Activated CD8-positive, alpha-beta memory T cell treated with anti-CD3 and anti-CD28 coated beads, Interleukin-2, amount 50 U/mL, for 24 hours (primary cell): ENCODE measurements around the gene MT4.
A peak's percentile ranks its signal among the peaks of the same experiment; 100 is the strongest.
"Not testable (repeated sequence)": the region's sequence is repeated elsewhere in the genome, so short reads cannot be mapped to it uniquely, and the experiment has no call there.

Experiments used
- DNase-seq: peaks from one replicate; pipeline ENCODE4 v3.0.0-alpha.2; 2020; ENCODE audit errors: extremely low read depth

MT4 gene

GRCh38 chr16:56558024-56558747 is 6.7 kb upstream of the MT4 start:
- no peak for DNase-seq

- DNase-seq, result no peak
These were observed 5.8 kb upstream of the MT4 start for GRCh38 chr16:56559109-56559508.

- DNase-seq, result no peak
These were observed 4.4 kb upstream of the MT4 start for GRCh38 chr16:56560447-56560846.

GRCh38 chr16:56561126-56561525 is 3.7 kb upstream of the MT4 start:
- DNase-seq, result no peak

- no peak for DNase-seq
These were observed 5.1 kb downstream of the MT4 start for GRCh38 chr16:56569971-56570370.

- DNase-seq, result no peak
These were observed 6.7 kb downstream of the MT4 start for GRCh38 chr16:56571525-56571924.

GRCh38 chr16:56574625-56575024 is 9.8 kb downstream of the MT4 start:
- DNase-seq, result no peak

- DNase-seq, result peak; percentile 63
These were observed 11.9 kb downstream of the MT4 start for GRCh38 chr16:56576585-56577299.

- DNase-seq, result no peak
These were observed 12.4 kb downstream of the MT4 start for GRCh38 chr16:56577300-56577625.

GRCh38 chr16:56580391-56581048 is 15.6 kb downstream of the MT4 start:
- no peak for DNase-seq

- not testable (repeated sequence) for DNase-seq
These were observed 18.0 kb downstream of the MT4 start for GRCh38 chr16:56582911-56583310.

- DNase-seq, result no peak
These were observed 18.7 kb downstream of the MT4 start for GRCh38 chr16:56583351-56584168.

- no peak for DNase-seq
These were observed 19.4 kb downstream of the MT4 start for GRCh38 chr16:56584276-56584675.

GRCh38 chr16:56588781-56589140 is 23.9 kb downstream of the MT4 start:
- no peak for DNase-seq

GRCh38 chr16:56589141-56590039 is 24.5 kb downstream of the MT4 start, which contains the start of gene MT3:
Gene MT3, plus strand, starts transcription at chr16:56589528. Its CDS starts 63 bp downstream, at chr16:56589591.
- no peak for DNase-seq

- DNase-seq, result no peak
These were observed 26.6 kb downstream of the MT4 start for GRCh38 chr16:56591377-56592060.

- no peak for DNase-seq
These were observed 28.9 kb downstream of the MT4 start for GRCh38 chr16:56593573-56594291.

- no peak for DNase-seq
These were observed 29.4 kb downstream of the MT4 start for GRCh38 chr16:56594292-56594619.

- DNase-seq, result no peak
These were observed 35.6 kb downstream of the MT4 start for GRCh38 chr16:56600398-56600999.

GRCh38 chr16:56601325-56601724 is 36.5 kb downstream of the MT4 start:
- DNase-seq, result no peak
